Activated CD8-positive, alpha-beta T cell treated with anti-CD3 and anti-CD28 coated beads for 36 hours (primary cell): Measurements from ENCODE around the gene CABLES2. TPM values are rescaled to one million over a fixed set of nuclear protein-coding genes. Genes with fewer than 3 reads are reported as not detected.

Source experiments
- ATAC-seq: fragments of 200-7000 bp; cut with Tn5 transposase; one replicate; pipeline ENCODE4 v1.10.0; 2021; ENCODE audit warnings: mild to moderate bottlenecking, moderate library complexity
- CTCF ChIA-PET: fragments of 350-600 bp; sonication (Branson Sonifier 250); formaldehyde crosslinking; loops from one replicate; lab custom pipeline; 2021; ENCODE audit warnings: antibody characterized with exemption; lab: Charles Lee
- POLR2A ChIA-PET: fragments of 350-600 bp; sonication (Branson Sonifier 250); formaldehyde crosslinking; loops from one replicate; lab custom pipeline; 2021; ENCODE audit warnings: antibody characterized with exemption; lab: Charles Lee
- DNase-seq: peaks from one replicate; pipeline ENCODE4 v3.0.0-alpha.2; 2020
- H3K27ac Mint-ChIP-seq: one replicate; pipeline ENCODE4 v1.8.0; 2021; ENCODE audit warnings: mild to moderate bottlenecking, mixed read lengths
- H3K27me3 Mint-ChIP-seq: one replicate; pipeline ENCODE4 v1.8.0; 2021; ENCODE audit warnings: mixed read lengths
- H3K36me3 Mint-ChIP-seq: one replicate; pipeline ENCODE4 v1.8.0; 2021; ENCODE audit warnings: low read depth, mixed read lengths
- H3K4me1 Mint-ChIP-seq: one replicate; pipeline ENCODE4 v1.8.0; 2021; ENCODE audit warnings: low read depth, mixed read lengths
- H3K4me3 Mint-ChIP-seq: one replicate; pipeline ENCODE4 v1.8.0; 2021; ENCODE audit warnings: mild to moderate bottlenecking, moderate library complexity, mixed read lengths
- H3K9me3 Mint-ChIP-seq: one replicate; pipeline ENCODE4 v1.8.0; 2021; ENCODE audit warnings: mixed read lengths
- intact Hi-C: fragments of 100-400 bp; cut with micrococcal nuclease; formaldehyde crosslinking; loops from one replicate; pipeline ENCODE4 v1.10.0; 2022
- total RNA-seq, 2 experiments: library from RNA; stranded (reverse); gene quantifications; one replicate each; pipeline ENCODE4 v1.2.3, GENCODE V29; 2021
- TF ChIP-seq, protein P1 (sequence below): fragments of 200-600 bp; IDR thresholded peaks from one replicate; pipeline ENCODE4 v1.8.0; 2022; ENCODE audit warnings: antibody characterized with exemption, mild to moderate bottlenecking

CABLES2 gene
- total RNA-seq, 2 experiments from 2014 or later = 3.2 to 4.5 TPM

DNA sequence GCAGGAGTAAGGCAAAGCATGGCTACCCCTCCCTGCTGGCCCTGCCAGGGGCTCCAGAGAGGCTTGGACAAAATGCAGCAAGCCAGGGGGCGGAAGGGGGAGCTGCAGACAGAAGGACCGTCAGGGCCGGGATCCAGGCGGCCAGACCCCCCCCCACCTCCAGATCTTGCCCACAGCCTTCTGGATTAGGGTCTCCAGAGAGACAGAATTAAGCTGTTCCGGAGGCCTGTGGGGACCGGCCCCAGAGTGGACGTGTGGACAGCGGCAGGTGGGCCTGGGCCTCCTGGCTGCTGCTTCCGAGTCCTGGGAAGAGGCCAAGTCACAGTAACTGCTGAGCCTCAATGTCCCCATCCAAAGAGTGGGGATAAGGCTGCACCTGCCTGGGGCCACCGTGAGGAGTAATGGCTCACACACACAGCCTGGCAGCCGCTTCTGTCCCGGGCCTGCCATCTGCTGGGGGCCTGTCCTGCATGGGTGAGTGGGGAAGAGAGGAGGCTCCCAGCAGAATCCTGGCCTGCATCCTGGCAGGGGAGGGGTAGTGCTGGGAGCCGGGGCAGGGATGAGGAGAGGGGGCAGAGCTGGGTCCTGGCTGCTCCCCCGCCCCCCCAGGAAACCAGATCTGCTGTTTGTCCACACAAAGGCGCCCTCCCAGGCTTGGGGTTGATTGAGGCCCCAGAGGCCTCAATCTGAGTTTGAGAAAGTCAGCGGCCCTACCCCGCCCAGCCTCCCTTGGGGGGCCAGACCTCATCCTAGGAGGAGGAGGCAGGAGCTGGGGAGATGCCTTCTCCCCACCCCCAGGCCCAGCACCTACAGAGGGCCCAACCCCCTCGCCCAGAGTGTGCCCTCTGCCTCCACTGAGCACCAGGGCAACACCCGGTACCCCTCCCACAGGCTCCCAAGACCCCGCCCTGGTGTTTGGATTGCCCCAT lies 43.8 kb downstream of the CABLES2 start:
- H3K27me3 Mint-ChIP-seq = peaks cover 15% of the 10 kb centered on the region
- TF ChIP-seq, protein P1, sequence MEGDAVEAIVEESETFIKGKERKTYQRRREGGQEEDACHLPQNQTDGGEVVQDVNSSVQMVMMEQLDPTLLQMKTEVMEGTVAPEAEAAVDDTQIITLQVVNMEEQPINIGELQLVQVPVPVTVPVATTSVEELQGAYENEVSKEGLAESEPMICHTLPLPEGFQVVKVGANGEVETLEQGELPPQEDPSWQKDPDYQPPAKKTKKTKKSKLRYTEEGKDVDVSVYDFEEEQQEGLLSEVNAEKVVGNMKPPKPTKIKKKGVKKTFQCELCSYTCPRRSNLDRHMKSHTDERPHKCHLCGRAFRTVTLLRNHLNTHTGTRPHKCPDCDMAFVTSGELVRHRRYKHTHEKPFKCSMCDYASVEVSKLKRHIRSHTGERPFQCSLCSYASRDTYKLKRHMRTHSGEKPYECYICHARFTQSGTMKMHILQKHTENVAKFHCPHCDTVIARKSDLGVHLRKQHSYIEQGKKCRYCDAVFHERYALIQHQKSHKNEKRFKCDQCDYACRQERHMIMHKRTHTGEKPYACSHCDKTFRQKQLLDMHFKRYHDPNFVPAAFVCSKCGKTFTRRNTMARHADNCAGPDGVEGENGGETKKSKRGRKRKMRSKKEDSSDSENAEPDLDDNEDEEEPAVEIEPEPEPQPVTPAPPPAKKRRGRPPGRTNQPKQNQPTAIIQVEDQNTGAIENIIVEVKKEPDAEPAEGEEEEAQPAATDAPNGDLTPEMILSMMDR = no peak
- no peak overlapping the region for H3K27ac Mint-ChIP-seq
- no peak overlapping the region for H3K4me3 Mint-ChIP-seq
- DNase-seq (no peak), ATAC-seq (no peak)
- POLR2A ChIA-PET = interaction anchor here (1.0 kb wide), 1 partner anchor 20 kb away, joined by 6 read pairs; no protein-coding TSS in a partner anchor
- no peaks in the 10 kb centered on the region for H3K4me1 Mint-ChIP-seq
- CTCF ChIA-PET = interaction anchor here (1.8 kb wide), 1 partner anchor 13 kb away, joined by 4 read pairs; no protein-coding TSS in a partner anchor
- H3K9me3 Mint-ChIP-seq = no peaks in the 10 kb centered on the region
- H3K36me3 Mint-ChIP-seq = no peaks in the 10 kb centered on the region
- intact Hi-C loops = no loop called here

GRCh38 chr20:62362590-62362940 lies 44.5 kb downstream of the CABLES2 start:
- H3K27me3 Mint-ChIP-seq = peaks cover 8% of the 10 kb centered on the region
- CTCF ChIA-PET = no interaction called here
- no peaks in the 10 kb centered on the region for H3K9me3 Mint-ChIP-seq
- no peak overlapping the region for H3K27ac Mint-ChIP-seq
- DNase-seq (no peak), ATAC-seq (no peak)
- intact Hi-C loops = no loop called here
- no peaks in the 10 kb centered on the region for H3K4me1 Mint-ChIP-seq
- H3K36me3 Mint-ChIP-seq = no peaks in the 10 kb centered on the region
- TF ChIP-seq, protein P1 = no peak
- POLR2A ChIA-PET = no interaction called here
- H3K4me3 Mint-ChIP-seq = no peak overlapping the region

DNA sequence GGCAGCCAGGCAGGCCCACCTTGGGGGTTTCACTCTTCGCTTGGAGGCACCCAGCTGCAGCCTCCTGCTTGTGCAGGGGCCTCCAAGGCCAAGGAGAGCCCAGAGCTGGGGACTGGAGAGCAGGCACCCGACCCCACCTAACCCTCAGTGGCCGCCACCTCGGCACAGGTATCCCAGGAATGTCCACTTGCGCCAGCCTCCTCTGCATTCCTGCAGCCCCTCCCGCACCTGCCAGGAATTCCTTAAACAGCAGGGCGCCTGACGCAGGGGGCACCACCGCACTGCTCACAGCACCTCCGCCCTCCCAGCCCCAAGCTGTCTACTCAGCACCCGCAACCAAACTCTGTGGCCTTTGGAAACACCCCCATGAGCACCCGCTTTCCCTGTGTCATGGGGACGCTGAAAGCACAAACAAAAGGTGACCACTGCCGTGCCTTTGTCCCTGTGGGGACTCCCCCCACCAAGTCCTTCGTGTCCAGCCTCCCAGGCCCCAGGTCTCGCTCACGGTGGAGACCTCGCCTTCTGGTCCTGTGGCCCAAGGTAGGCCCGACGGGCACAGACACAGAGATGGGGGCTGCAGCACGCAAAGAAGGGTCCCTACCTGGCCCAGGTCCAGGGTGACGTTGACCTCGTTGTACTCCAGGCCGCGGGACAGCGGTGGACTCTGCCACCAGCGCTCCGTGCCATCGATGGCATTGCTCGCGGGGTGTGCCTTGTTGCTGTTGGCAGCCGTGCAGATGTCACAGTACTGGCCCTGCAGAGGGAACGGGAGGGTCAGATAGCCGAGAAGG lies 45.1 kb downstream of the CABLES2 start:
- CTCF ChIA-PET = no interaction called here

DNA sequence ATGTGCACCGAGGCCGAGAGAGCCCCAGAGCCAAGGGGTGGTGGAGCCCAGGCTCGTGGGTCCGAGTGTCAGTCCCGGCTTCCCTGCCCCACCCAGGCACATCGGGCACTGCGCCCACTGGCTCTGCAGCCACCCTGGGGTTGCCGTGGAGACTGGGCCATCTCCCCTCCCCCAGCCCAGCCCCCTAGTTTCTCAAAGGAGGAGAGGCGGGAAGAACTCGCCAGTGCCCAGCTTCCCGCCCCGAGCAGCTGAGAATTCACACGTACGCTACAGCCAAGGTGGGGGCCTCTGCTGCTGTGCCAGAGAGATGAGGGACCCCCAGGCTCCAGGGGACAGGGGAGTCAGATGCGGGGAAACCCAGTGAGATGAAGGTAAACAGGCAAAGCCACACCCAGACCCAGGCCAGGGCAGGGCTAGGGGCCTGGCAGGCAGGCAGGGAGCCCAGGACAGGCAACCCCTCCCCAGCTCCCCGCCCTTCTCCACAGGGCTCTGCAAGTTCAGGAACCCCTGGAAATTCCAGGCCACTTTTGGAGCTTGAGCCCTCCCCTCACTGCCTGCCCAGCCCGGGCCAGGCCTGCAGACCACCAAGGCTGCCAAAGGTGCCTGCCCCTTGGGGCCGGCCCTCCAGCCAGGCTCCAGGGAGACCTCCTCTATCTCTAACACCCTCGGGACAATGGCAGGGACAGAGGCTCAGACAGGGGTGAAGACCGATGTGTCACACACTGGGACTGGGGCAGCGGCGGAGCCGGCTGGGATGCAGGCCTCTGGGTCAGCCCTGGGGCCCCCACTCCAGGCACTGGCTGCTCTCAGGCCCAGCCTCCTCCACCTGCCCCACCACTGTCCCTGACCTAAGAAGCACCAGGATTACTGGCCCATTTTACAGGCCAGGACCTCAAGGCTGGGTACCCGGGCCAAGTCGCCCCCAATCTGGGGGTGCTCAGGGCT lies 46.0 kb downstream of the CABLES2 start:
- CTCF ChIA-PET = no interaction called here
- no peak overlapping the region for H3K4me3 Mint-ChIP-seq
- DNase-seq (no peak), ATAC-seq (no peak)
- H3K27ac Mint-ChIP-seq = no peak overlapping the region
- POLR2A ChIA-PET = no interaction called here
- no peaks in the 10 kb centered on the region for H3K36me3 Mint-ChIP-seq
- H3K27me3 Mint-ChIP-seq = peaks cover 7% of the 10 kb centered on the region
- TF ChIP-seq, protein P1 = no peak
- intact Hi-C loops = no loop called here
- H3K9me3 Mint-ChIP-seq = no peaks in the 10 kb centered on the region
- no peaks in the 10 kb centered on the region for H3K4me1 Mint-ChIP-seq

More for the DNA sequence above, 45.1 kb downstream of the CABLES2 start:
- DNase-seq (no peak), ATAC-seq (no peak)
- Mint-ChIP-seq H3K36me3 (no peaks in the 10 kb centered on the region), H3K9me3 (no peaks in the 10 kb centered on the region), H3K27me3 (peaks cover 7% of the 10 kb centered on the region), H3K27ac (no peak overlapping the region), H3K4me1 (no peaks in the 10 kb centered on the region), H3K4me3 (no peak overlapping the region)
- POLR2A ChIA-PET = no interaction called here
- intact Hi-C loops = no loop called here
- TF ChIP-seq, protein P1 = no peak
